ENCODE data around the gene TBC1D19. TPM values are rescaled to one million over a fixed set of nuclear protein-coding genes. Genes with fewer than 3 reads are reported as not detected.

The TBC1D19 gene
- total and polyA plus RNA-seq, 9 of the 15 experiments (the other 6 are each of a cell fraction or from before 2014, with no cell fraction given), result 0.73 to 5.6 (median 3.7) TPM

DNA sequence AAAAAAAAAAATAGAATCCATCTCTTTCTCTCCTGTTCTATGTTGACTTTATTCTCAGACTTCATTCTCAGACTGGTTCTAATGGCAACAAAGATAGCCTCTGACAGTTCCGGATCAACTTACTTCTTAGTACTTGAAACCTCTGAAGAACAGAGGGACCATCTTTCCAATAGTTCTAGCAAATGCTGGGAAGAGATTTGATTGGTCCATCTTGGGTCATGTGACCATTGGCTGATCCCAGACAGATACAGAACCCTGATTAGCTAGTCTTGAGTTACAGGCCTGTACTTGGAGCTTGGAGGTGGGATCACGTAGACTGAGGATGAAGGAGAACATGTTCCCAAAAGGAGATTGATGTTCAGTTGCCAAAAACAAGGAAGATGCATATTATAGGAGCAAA, 209.9 kb downstream of the TBC1D19 start (continued):
- TF ChIP-seq COPS2 (conservative IDR thresholded peaks at IDR 0.05) (no peak), MCM7 (IDR thresholded peaks at IDR 0.05) (no peak), CBFA2T2 (conservative IDR thresholded peaks at IDR 0.05) (0 out of 2 replicates have a peak, but pooled peaks have one; percentile 24), SAP30 (IDR thresholded peaks at IDR 0.05; ENCODE audit: borderline replicate concordance, insufficient read depth, low read depth, low read length, poor library complexity, severe bottlenecking) (no peak), ZNF274 (IDR thresholded peaks at IDR 0.05; ENCODE audit: borderline replicate concordance, low read depth, low read length) (no peak), ZNF224 (CRISPR knock-in tag; IDR thresholded peaks at IDR 0.05) (no peak), CREBBP (IDR thresholded peaks at IDR 0.05; ENCODE audit: low read depth, low read length) (no peak), TOE1 (IDR thresholded peaks at IDR 0.05; ENCODE audit: borderline replicate concordance) (peak; percentile 88), TOE1 (CRISPR knock-in tag; IDR thresholded peaks at IDR 0.05; ENCODE audit: borderline replicate concordance, low read depth) (no peak)

GRCh38 chr4:26796081-26796480, 212.2 kb downstream of the TBC1D19 start:
- H3K79me2 ChIP-seq (ENCODE audit: control insufficient read depth, insufficient read depth, low read length), result no peaks in the 10 kb centered on the region
- H3K27me3 ChIP-seq (ENCODE audit: control insufficient read depth in 2 of 2, insufficient read depth in 2 of 2, low read length in 2 of 2), result no peaks in the 10 kb centered on the region
- no peaks in the 10 kb centered on the region for H3K4me1 ChIP-seq (replicated peaks in 1 of 2; ENCODE audit: control insufficient read depth in 2 of 2, insufficient read depth in 2 of 2, low read length in 2 of 2)
- no peaks in the 10 kb centered on the region for H4K20me1 ChIP-seq (replicated peaks; ENCODE audit: control insufficient read depth, insufficient read depth, low read length)
- no peaks in the 10 kb centered on the region for H3K9me3 ChIP-seq (replicated peaks; ENCODE audit: control insufficient read depth, insufficient read depth, low read depth, low read length)
- TF ChIP-seq MYNN (IDR thresholded peaks at IDR 0.05), result no peak
- no peak for TF ChIP-seq MYNN (CRISPR knock-in tag; IDR thresholded peaks at IDR 0.05)
- no peak for TF ChIP-seq SMAD2 (IDR thresholded peaks at IDR 0.05; ENCODE audit: low read depth, low read length)
- in situ Hi-C loops (cut with MboI), result no loop called here
- intact Hi-C loops (cut with micrococcal nuclease), result no loop called here
- no peak overlapping the region for H2AFZ ChIP-seq (ENCODE audit: low read depth, low read length)
- H3K9me1 ChIP-seq (ENCODE audit: control insufficient read depth, insufficient read depth, low read length), result no peaks in the 10 kb centered on the region
- no TSS peak for BruUV-seq (replicated peaks)
- H3K36me3 ChIP-seq (ENCODE audit: control insufficient read depth, insufficient read depth, low read length), result no peaks in the 10 kb centered on the region
- no peak overlapping the region for H3K4me2 ChIP-seq (ENCODE audit: insufficient read depth, low read length)
- DNase-seq (ENCODE audit: extremely low read depth in 1 of 4, low spot score in 3 of 4), result no peak
- no peak overlapping the region for H3K27ac ChIP-seq (ENCODE audit: extremely low read depth, low read depth, low read length)
- FAIRE-seq, result no peak
- POLR2A ChIA-PET, result no interaction called here
- no peak for ATAC-seq
- 36% methylated on average over 3 of the region's 3 CpGs for WGBS (ENCODE audit: insufficient coverage, low coverage, missing lambda C conversion rate)
- no peak overlapping the region for H3K4me3 ChIP-seq
- no peak overlapping the region for H3K9ac ChIP-seq (ENCODE audit: insufficient read depth in 1 of 2, low read depth in 2 of 2, low read length in 2 of 2)
- CTCF ChIA-PET (ENCODE audit: low intra/inter-chr PET ratio), result no interaction called here
